PC-9 (cell line): Measurements from ENCODE around the gene BMP4.
"Not testable (repeated sequence)": the region's sequence is repeated elsewhere in the genome, so short reads cannot be mapped to it uniquely, and the experiment has no call there.

ENCODE experiments used
- CTCF ChIP-seq: fragments of 200-600 bp; sonication (generic); conservative IDR thresholded peaks from 2 replicates; pipeline ENCODE4 v1.6.1; 2017; ENCODE audit warnings: mixed run types, antibody characterized with exemption, mild to moderate bottlenecking, moderate library complexity
- EZH2 ChIP-seq: fragments of 200-600 bp; sonication (generic); IDR thresholded peaks from 2 replicates; pipeline ENCODE4 v1.8.0; 2017; ENCODE audit warnings: antibody characterized with exemption, low read depth

GRCh38 chr14:53984958-53985357 lies 28.3 kb upstream of the BMP4 start:
- not testable (repeated sequence) for TF ChIP-seq CTCF, EZH2
